ENCODE data around the gene TMBIM6. TPM values are rescaled to one million over a fixed set of nuclear protein-coding genes. Genes with fewer than 3 reads are reported as not detected.

The TMBIM6 gene
- total RNA-seq, 4 donors from 2014 or later: 181 to 310 (median 224) TPM

DNA sequence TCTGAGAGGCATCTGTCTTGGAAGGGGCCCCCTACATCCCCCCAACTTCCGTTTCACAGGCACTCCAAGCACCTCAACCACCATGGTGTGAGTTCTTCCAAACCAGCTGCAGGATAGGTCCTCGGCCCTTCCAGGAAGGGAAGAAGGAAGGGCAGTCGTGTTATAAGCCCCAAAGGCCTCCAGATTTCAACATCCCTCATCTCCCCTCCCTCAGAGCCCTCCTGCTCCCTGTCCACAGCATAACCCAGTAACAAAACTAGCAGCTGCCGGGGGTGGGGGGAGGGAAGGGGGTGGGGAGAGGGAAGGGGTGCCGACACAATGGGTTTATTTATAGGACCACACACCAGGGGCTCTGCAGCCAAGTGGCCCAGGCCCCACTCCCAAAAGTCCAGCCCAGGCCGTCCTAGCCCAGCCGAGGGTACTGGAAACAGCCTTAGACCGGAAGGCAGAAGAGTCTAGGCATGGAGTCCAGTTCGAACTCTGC, 68.6 kb downstream of the TMBIM6 start:
- peak overlapping the region in 1 of 4 donors; percentile 27 for H3K4me3 ChIP-seq
- in situ Hi-C loops (cut with MboI; ENCODE audit: low sequenced_read_pairs in 4 of 4) (no loop called here), intact Hi-C loops (cut with DNase I; ENCODE audit: low total_unique reads) (no loop called here)
- ATAC-seq: peak in 1 of 2 donors; percentile 16
- H3K4me1 ChIP-seq: peaks cover 32 to 35% of the 10 kb centered on the region in 2 donors
- peak overlapping the region; percentile 66 to 77 (median 76) for H3K27ac ChIP-seq
- no peaks in the 10 kb centered on the region for H3K9me3 ChIP-seq
- TF ChIP-seq, protein P1, sequence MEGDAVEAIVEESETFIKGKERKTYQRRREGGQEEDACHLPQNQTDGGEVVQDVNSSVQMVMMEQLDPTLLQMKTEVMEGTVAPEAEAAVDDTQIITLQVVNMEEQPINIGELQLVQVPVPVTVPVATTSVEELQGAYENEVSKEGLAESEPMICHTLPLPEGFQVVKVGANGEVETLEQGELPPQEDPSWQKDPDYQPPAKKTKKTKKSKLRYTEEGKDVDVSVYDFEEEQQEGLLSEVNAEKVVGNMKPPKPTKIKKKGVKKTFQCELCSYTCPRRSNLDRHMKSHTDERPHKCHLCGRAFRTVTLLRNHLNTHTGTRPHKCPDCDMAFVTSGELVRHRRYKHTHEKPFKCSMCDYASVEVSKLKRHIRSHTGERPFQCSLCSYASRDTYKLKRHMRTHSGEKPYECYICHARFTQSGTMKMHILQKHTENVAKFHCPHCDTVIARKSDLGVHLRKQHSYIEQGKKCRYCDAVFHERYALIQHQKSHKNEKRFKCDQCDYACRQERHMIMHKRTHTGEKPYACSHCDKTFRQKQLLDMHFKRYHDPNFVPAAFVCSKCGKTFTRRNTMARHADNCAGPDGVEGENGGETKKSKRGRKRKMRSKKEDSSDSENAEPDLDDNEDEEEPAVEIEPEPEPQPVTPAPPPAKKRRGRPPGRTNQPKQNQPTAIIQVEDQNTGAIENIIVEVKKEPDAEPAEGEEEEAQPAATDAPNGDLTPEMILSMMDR (IDR thresholded peaks at IDR 0.05 in 4 of 5, conservative IDR thresholded peaks at IDR 0.05 in 1 of 5): no peak
- no peak for TF ChIP-seq POLR2A (IDR thresholded peaks at IDR 0.05)
- peaks cover 0 to 13% of the 10 kb centered on the region in 2 donors for H3K36me3 ChIP-seq
- no peaks in the 10 kb centered on the region for H3K27me3 ChIP-seq
- DNase-seq: no peak

DNA sequence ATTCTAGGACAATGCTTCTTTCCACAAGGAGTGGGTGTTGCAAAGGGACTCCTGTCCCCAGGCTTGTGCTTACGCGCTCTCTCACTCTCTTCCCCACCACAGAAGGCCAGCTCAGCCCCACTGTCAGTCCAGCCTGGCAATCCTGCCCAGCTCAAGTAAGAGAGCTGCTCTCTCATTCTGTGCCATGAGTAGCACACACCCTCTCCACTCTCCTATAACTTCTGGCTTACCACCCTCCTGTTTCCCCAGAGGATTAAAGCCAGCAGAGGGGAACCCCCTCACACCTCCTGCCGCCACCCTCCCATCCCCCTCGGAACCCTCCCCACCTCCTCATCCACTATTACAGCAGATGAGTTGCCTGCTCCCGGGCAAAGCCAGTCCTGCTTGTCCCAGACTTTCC, 69.8 kb downstream of the TMBIM6 start:
- Histone ChIP-seq H3K36me3 (peaks cover 0 to 2% of the 10 kb centered on the region in 2 donors), H3K27ac (peak overlapping the region in 2 of 4 donors; percentile 76 to 77), H3K9me3 (no peaks in the 10 kb centered on the region), H3K4me1 (peaks cover 34 to 35% of the 10 kb centered on the region in 2 donors), H3K27me3 (no peaks in the 10 kb centered on the region), H3K4me3 (no peak overlapping the region)
- no peak for TF ChIP-seq POLR2A (IDR thresholded peaks at IDR 0.05)
- TF ChIP-seq, protein P1 (IDR thresholded peaks at IDR 0.05 in 4 of 5, conservative IDR thresholded peaks at IDR 0.05 in 1 of 5): no peak
- in situ Hi-C loops (cut with MboI; ENCODE audit: low sequenced_read_pairs in 4 of 4): no loop called here
- peak in 1 of 2 donors; percentile 26 for ATAC-seq
- no peak for DNase-seq
- intact Hi-C loops (cut with DNase I; ENCODE audit: low total_unique reads): no loop called here

DNA sequence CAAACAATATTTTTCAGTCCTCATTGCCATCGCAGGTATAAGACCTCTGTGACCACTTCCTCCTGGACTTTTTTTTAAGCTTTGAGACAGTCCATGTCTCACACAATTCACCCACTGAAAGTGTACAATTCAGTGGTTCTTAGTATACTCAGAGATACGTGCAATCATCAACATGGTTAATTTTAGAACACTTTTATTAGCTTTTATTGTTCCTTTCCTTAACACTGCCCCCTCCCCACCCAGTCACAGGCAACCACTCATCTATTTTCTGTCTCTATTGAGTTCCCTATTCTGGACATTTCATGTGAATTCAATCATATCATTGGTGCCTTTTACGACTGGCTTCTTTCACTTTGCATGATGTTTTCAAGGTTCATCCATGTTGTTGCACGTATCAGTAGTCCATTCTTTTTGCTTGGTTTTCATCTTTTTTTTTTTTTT, 70.6 kb downstream of the TMBIM6 start:
- in situ Hi-C loops (cut with MboI; ENCODE audit: low sequenced_read_pairs in 4 of 4): no loop called here
- peaks cover 34 to 35% of the 10 kb centered on the region in 2 donors for H3K4me1 ChIP-seq

DNA sequence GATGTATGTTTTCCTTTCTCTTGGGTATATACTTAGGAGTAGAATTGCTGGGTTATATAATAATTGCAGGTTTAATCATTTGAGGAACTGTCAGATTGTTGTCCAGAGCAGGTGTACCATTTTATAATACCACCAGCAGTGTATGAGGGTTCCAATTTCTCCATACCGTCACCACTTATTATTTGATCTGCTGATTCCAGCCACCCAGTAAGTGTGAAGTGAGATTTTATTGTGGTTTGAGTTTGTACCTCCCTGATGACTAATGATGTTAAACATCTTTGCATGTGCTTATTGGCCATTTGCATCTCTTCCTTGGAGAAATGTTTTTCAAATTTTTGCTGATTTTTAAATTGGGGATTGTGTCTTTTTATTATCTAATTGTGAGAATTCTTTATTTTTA, 71.8 kb downstream of the TMBIM6 start:
- intact Hi-C loops (cut with DNase I; ENCODE audit: low total_unique reads) (no loop called here), in situ Hi-C loops (cut with MboI; ENCODE audit: low sequenced_read_pairs in 4 of 4) (no loop called here)
- ATAC-seq (no peak), DNase-seq (no peak)
- H3K27ac ChIP-seq: no peak overlapping the region
- TF ChIP-seq, protein P1 (IDR thresholded peaks at IDR 0.05 in 4 of 5, conservative IDR thresholded peaks at IDR 0.05 in 1 of 5): no peak
- no peak for TF ChIP-seq POLR2A (IDR thresholded peaks at IDR 0.05)
- H3K4me3 ChIP-seq: no peak overlapping the region
- H3K27me3 ChIP-seq: no peaks in the 10 kb centered on the region
- no peaks in the 10 kb centered on the region for H3K9me3 ChIP-seq
- H3K4me1 ChIP-seq: peaks cover 29 to 33% of the 10 kb centered on the region in 2 donors
- H3K36me3 ChIP-seq: no peaks in the 10 kb centered on the region

More for the DNA sequence above, 70.6 kb downstream of the TMBIM6 start:
- Histone ChIP-seq H3K27ac (no peak overlapping the region), H3K36me3 (no peaks in the 10 kb centered on the region), H3K4me3 (no peak overlapping the region), H3K9me3 (no peaks in the 10 kb centered on the region), H3K27me3 (no peaks in the 10 kb centered on the region)
- DNase-seq (no peak), ATAC-seq (no peak)
- TF ChIP-seq, protein P1 (IDR thresholded peaks at IDR 0.05 in 4 of 5, conservative IDR thresholded peaks at IDR 0.05 in 1 of 5): no peak
- no peak for TF ChIP-seq POLR2A (IDR thresholded peaks at IDR 0.05)
- intact Hi-C loops (cut with DNase I; ENCODE audit: low total_unique reads): no loop called here

Other genes starting within 250 kb of the TMBIM6 start
- not detected for gene KCNH3, start 202.5 kb upstream of the TMBIM6 start, total RNA-seq
- 10 to 100 TPM; 28.7 to 62.0 (median 34.6) TPM for gene MCRS1, start 173.4 kb upstream of the TMBIM6 start, total RNA-seq
- gene FAM186B, start 135.9 kb upstream of the TMBIM6 start, total RNA-seq: 1 to 10 TPM in 1 of 4 donors, under 1 TPM in 3; 0.31 to 1.0 (median 0.70) TPM
- gene PRPF40B, start 118.0 kb upstream of the TMBIM6 start, total RNA-seq: 10 to 100 TPM; 17.6 to 21.3 (median 20.2) TPM
- 1 to 10 TPM; 2.0 to 5.5 (median 4.9) TPM for gene FMNL3, start 34.2 kb upstream of the TMBIM6 start, total RNA-seq
- gene NCKAP5L, start 86.9 kb downstream of the TMBIM6 start, total RNA-seq: 10 to 100 TPM in 3 of 4 donors, 1 to 10 TPM in 1; 8.4 to 15.5 (median 10.4) TPM
- gene BCDIN3D, start 101.5 kb downstream of the TMBIM6 start, total RNA-seq: 1 to 10 TPM; 1.2 to 2.7 (median 2.3) TPM
- 1 to 10 TPM in 1 of 4 donors, under 1 TPM in 1, not detected in 2; 0.13 to 1.1 TPM for gene FAIM2, start 162.3 kb downstream of the TMBIM6 start, total RNA-seq
- not detected for gene AQP2, start 209.2 kb downstream of the TMBIM6 start, total RNA-seq
- not detected for gene AQP5, start 220.3 kb downstream of the TMBIM6 start, total RNA-seq
- not detected for gene AQP6, start 231.4 kb downstream of the TMBIM6 start, total RNA-seq